ENCODE measurements around the gene SLC66A2.

- TF ChIP-seq CTCF (IDR thresholded peaks at IDR 0.05) (no peak), POLR2AphosphoS5 (IDR thresholded peaks at IDR 0.05) (no peak), EP300 (IDR thresholded peaks at IDR 0.05; ENCODE audit: low read depth) (no peak), POLR2A (IDR thresholded peaks at IDR 0.05) (no peak)
These were observed 94.3 kb downstream of the SLC66A2 start for GRCh38 chr18:79857082-79857671.

Data from transverse colon (tissue), 4 donors.